Activated CD4-positive, alpha-beta T cell treated with anti-CD3 and anti-CD28 coated beads, Interleukin-2, amount 10 ng/mL, durations not matched to agents 24 days and 14 days (primary cell): Measurements from ENCODE around the gene RNF213. TPM values are rescaled to one million over a fixed set of nuclear protein-coding genes. Genes with fewer than 3 reads are reported as not detected.

Source experiments
- DNase-seq: peaks from one replicate; pipeline ENCODE4 v3.0.0; 2022
- H3K27ac Mint-ChIP-seq: one replicate; pipeline ENCODE4 v1.8.0; 2022; ENCODE audit warnings: mild to moderate bottlenecking, mixed read lengths
- H3K27me3 Mint-ChIP-seq: one replicate; pipeline ENCODE4 v1.8.0; 2022; ENCODE audit warnings: mixed read lengths
- H3K36me3 Mint-ChIP-seq: one replicate; pipeline ENCODE4 v1.8.0; 2022; ENCODE audit warnings: low read depth, mild to moderate bottlenecking, mixed read lengths
- H3K4me1 Mint-ChIP-seq: one replicate; pipeline ENCODE4 v1.8.0; 2021; ENCODE audit warnings: mixed read lengths
- H3K4me3 Mint-ChIP-seq: one replicate; pipeline ENCODE4 v1.8.0; 2022; ENCODE audit warnings: mild to moderate bottlenecking, moderate library complexity, mixed read lengths
- H3K9me3 Mint-ChIP-seq: one replicate; pipeline ENCODE4 v1.8.0; 2021; ENCODE audit warnings: mixed read lengths
- intact Hi-C: fragments of 100-400 bp; cut with micrococcal nuclease; formaldehyde crosslinking; loops from one replicate; pipeline ENCODE4 v1.15.1; 2023
- total RNA-seq: library from RNA; stranded (reverse); gene quantifications from 2 replicates; pipeline ENCODE4 v1.2.3, GENCODE V29; 2022

The RNF213 gene
- total RNA-seq, 1 donor from 2014 or later: 264 TPM

DNA sequence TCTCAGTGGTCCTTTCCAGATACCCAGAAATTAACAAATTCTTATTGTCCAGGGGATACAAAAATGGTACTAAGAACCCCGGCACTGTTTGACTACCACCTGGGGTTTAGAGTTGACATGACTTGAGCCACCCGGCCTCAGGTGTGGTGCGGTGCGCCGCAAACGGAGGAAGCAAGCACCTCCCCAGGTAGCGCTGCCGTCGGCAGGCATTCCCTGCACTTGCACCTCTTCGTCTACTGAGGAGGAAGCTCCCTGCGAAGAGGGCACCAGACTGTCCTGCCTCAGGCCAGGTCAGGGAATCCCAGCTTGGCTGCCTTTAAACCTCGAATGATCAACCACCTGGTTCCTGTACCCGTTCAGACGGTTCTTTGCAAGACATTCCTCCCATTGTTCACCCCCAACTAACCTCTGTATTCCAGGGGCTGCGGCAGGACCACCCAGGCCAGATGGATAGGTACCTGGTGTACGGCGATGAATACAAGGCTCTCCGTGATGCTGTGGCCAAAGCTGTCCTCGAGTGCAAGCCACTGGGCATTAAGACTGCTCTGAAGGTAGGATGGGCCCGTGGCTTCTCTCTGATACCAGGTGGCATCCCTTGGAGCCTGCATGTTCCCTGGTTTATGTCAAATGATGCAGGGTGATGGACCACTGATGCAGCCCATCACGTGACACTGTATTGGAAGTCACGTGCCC lies 113.5 kb downstream of the RNF213 start:
- Mint-ChIP-seq H3K4me1 (no peaks in the 10 kb centered on the region), H3K36me3 (peaks cover 84% of the 10 kb centered on the region), H3K27ac (peak overlapping the region; percentile 25), H3K9me3 (no peaks in the 10 kb centered on the region), H3K4me3 (no peak overlapping the region), H3K27me3 (no peaks in the 10 kb centered on the region)
- intact Hi-C loops: no loop called here
- no peak for DNase-seq

DNA sequence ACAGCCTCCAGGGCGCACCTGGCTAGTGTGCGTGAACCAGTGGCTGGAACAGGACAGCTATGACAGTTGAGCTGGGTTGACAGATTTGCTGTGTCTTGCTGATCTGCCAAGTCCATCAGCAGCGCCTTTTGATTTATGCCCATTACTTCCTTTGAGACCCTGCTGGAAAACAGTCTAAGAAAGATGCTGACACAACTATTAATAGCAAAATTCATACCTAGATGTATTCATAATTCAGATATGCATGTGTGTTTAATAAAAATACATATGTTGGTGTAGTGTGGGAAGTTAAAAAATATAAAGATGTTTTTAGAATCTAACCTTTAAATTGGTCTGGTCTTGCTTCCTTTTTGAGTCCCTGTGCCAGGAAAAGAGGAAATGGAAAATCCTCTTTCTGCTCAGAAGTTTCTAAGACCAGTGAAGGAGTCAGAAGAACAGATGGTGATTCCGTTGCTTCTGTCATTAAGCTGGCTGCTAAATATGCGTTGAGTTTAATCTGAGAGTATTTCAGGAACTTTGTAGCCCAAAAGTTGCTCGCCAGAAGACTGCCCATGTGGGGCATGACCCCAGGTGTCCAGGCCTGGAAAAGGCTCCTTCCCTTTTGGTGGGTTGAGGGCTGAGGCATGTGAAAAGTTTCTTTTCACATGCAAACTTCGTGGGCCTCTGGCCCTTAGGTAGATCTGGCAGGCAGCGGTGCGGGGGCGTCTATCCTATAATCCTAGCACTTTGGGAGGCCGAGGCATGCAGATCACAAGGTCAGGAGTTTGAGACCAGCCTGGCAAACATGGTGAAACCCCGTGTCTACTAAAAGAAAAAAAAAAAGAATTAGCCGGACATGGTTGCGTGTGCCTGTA lies 114.3 kb downstream of the RNF213 start:
- no peak for DNase-seq
- H3K36me3 Mint-ChIP-seq: peaks cover 84% of the 10 kb centered on the region
- intact Hi-C loops: no loop called here

DNA sequence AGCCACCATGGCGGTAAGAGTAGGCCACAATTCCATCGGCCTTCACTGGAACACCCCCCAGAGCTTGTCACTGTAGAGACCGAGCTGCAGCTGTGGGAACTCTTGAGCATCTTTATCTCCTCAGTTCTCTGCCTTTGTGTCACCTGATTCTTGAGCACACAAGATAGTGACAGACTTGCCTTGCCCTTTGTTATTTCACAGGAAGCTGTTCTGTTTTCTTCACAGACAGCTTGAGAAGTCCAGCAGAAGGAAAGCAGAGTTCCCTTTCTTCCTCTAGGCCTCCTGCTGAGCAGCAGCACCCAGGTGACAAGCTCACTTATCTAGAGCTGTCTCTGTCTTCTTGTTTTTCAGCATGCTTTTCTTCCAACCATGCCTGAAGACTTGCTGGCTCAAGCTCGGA lies 115.9 kb downstream of the RNF213 start:
- Mint-ChIP-seq H3K4me1 (no peaks in the 10 kb centered on the region), H3K36me3 (peaks cover 85% of the 10 kb centered on the region), H3K9me3 (no peaks in the 10 kb centered on the region), H3K27ac (no peak overlapping the region), H3K4me3 (no peak overlapping the region), H3K27me3 (no peaks in the 10 kb centered on the region)
- DNase-seq: no peak
- intact Hi-C loops: no loop called here

More for the DNA sequence above, 114.3 kb downstream of the RNF213 start:
- Mint-ChIP-seq H3K4me3 (no peak overlapping the region), H3K4me1 (no peaks in the 10 kb centered on the region), H3K9me3 (no peaks in the 10 kb centered on the region), H3K27ac (peak overlapping the region; percentile 25), H3K27me3 (no peaks in the 10 kb centered on the region)

DNA sequence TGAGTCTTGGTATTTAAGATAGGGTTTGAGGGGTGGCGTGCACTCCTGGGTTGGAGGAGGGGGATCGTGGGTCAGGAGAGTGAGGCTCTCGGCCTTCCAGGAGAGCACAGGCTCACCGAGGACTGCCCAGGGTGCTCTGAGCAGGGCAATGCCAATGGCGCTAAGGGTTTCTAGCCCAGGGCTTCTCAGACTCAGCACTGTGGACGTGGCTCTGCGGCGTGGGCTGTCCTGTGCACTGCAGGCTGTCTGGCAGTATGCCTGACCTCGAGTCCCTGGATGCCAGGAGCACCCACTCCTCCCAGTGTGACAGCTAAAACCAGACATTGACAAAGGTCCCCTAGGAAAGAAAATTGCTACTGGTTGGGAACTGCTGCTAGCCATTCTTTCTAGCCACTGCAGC lies 117.1 kb downstream of the RNF213 start:
- H3K36me3 Mint-ChIP-seq: peaks cover 83% of the 10 kb centered on the region
- peak overlapping the region; percentile 77 for H3K27ac Mint-ChIP-seq
- no peaks in the 10 kb centered on the region for H3K27me3 Mint-ChIP-seq
- no peaks in the 10 kb centered on the region for H3K4me1 Mint-ChIP-seq
- DNase-seq: no peak
- intact Hi-C loops: no loop called here
- no peak overlapping the region for H3K4me3 Mint-ChIP-seq
- no peaks in the 10 kb centered on the region for H3K9me3 Mint-ChIP-seq

DNA sequence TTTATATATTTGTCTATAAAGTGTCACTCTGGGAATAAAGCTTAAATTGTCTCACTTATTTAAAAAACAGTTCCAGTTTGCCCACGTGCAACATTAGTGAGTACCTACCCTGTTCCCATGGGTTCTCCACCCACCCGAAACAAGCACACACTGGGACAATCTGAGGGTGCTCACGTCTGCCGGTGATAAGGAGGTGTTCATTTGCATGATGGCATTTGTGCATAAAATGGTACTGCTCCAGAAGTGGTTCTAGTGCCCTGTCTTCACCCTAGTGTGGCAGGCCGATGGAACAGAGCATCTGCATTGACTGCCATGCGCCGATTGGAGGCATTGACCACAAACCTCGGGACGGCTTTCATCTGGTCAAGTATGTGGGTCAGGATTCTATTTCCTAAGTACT lies 118.7 kb downstream of the RNF213 start:
- H3K27me3 Mint-ChIP-seq: no peaks in the 10 kb centered on the region
- H3K27ac Mint-ChIP-seq: peak overlapping the region; percentile 26
- intact Hi-C loops: no loop called here
- H3K36me3 Mint-ChIP-seq: peaks cover 86% of the 10 kb centered on the region
- H3K4me1 Mint-ChIP-seq: no peaks in the 10 kb centered on the region
- DNase-seq: no peak
- H3K9me3 Mint-ChIP-seq: no peaks in the 10 kb centered on the region
- no peak overlapping the region for H3K4me3 Mint-ChIP-seq

DNA sequence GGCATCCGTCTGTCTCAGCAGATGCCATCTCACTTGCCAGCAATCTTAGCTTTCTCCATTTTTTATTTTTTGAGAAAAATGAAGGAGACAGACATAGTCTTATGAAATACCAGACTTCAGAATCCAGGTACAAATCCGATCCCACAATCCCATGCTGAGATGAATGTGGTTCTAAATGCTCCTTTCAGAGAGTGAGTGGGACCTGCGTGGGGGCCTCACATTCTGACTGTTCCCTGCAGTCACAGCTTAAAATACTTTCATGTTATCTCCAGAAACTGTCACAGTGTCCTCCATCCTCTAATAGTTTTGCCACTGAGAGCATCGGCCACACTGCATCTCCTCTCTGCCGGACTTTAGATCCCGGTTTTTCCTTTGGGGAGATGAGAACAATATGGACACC lies 119.4 kb downstream of the RNF213 start:
- intact Hi-C loops: no loop called here
- Mint-ChIP-seq H3K4me1 (no peaks in the 10 kb centered on the region), H3K4me3 (no peak overlapping the region), H3K27ac (peak overlapping the region; percentile 20), H3K27me3 (no peaks in the 10 kb centered on the region), H3K9me3 (no peaks in the 10 kb centered on the region), H3K36me3 (peaks cover 85% of the 10 kb centered on the region)
- DNase-seq: no peak

DNA sequence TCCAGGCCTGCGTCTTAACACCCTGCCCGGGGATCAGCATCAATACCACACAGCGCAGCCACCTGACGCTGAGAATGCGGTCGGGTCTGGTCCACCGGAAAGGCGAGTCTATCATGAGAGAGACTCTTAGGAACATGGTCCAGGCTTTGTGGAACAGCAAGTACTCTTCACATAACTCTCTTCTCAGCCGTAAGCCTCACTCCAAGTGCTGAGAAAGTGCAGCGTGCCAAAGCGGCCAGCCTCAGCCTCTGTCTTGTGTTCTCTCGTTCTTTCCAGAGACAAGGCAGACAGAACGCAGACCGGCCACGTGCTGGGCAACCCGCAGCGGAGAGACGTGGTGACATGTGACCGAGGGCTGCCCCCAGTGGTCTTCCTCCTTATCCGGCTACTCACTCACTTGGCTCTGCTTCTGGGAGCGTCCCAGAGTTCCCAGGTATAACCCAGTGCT lies 119.9 kb downstream of the RNF213 start:
- no peaks in the 10 kb centered on the region for H3K9me3 Mint-ChIP-seq
- peak overlapping the region; percentile 20 for H3K27ac Mint-ChIP-seq
- H3K4me3 Mint-ChIP-seq: no peak overlapping the region
- intact Hi-C loops: no loop called here
- DNase-seq: no peak
- no peaks in the 10 kb centered on the region for H3K27me3 Mint-ChIP-seq
- H3K4me1 Mint-ChIP-seq: no peaks in the 10 kb centered on the region
- H3K36me3 Mint-ChIP-seq: peaks cover 85% of the 10 kb centered on the region

DNA sequence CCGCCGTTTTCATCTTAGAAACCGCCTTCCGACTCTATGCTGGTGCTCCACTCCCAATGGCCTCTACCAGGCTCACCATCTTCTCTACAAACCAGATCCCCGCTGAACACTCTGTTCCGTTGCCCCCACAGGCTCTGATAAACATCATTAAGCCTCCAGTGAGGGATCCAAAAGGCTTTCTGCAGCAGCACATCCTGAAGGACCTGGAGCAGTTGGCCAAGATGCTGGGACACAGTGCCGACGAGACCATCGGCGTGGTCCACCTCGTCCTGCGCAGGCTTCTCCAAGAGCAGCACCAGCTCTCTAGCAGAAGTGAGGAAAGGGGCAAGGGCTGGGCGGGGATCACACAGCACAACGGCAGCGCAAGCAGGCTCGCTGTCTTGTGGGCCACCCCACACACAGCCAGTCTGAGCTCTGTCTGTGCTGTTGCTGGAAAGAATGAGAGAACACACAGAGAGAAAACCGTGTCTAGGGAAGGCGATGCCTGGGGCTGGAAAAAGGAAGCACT lies 120.8 kb downstream of the RNF213 start:
- Mint-ChIP-seq H3K27ac (peak overlapping the region; percentile 35), H3K36me3 (peaks cover 87% of the 10 kb centered on the region), H3K4me1 (no peaks in the 10 kb centered on the region), H3K27me3 (no peaks in the 10 kb centered on the region), H3K4me3 (no peak overlapping the region), H3K9me3 (no peaks in the 10 kb centered on the region)
- intact Hi-C loops: no loop called here
- DNase-seq: no peak

DNA sequence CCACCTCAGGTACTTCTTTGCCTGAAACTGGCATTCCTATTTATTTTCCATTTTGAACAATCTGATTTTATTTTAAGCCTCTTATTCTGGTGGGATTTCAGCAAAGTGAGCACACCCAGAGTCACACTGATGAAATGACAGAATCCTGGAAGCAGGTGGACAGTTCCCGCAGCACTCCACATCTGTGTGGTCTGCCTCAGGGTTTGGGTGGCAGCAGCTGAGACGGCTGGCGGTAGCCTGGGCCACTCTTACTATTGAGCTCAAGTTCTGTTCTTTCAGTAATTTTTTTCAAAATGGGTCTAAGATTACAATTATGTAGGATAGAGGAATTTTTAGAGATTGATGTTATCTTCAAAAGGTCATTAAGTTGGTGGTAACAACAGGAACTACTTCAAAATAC lies 121.8 kb downstream of the RNF213 start:
- intact Hi-C loops: no loop called here
- H3K27ac Mint-ChIP-seq: no peak overlapping the region
- no peaks in the 10 kb centered on the region for H3K27me3 Mint-ChIP-seq
- H3K4me3 Mint-ChIP-seq: no peak overlapping the region
- DNase-seq: no peak
- no peaks in the 10 kb centered on the region for H3K9me3 Mint-ChIP-seq
- H3K36me3 Mint-ChIP-seq: peaks cover 87% of the 10 kb centered on the region
- no peaks in the 10 kb centered on the region for H3K4me1 Mint-ChIP-seq

DNA sequence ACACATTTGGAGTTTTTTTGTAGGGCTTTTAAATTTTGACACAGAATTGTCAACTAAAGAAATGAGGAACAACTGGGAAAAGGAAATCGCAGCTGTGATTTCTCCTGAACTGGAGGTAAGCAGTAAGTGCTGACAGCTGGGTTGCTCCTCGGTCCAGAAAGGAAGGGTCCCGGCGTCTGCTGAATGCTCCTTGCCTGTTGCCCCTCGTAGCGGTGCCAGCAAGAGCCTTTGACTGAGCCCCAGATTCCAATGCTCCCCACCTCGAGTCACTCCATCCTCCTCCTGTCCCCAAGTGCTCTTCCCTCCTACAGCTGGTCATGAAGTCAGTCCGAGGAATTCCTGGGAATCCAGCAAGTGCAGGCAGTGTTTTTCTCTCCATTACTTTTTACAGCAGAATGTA lies 122.3 kb downstream of the RNF213 start:
- Mint-ChIP-seq H3K4me1 (no peaks in the 10 kb centered on the region), H3K9me3 (no peaks in the 10 kb centered on the region), H3K36me3 (peaks cover 85% of the 10 kb centered on the region), H3K4me3 (no peak overlapping the region), H3K27ac (no peak overlapping the region), H3K27me3 (no peaks in the 10 kb centered on the region)
- DNase-seq: no peak
- intact Hi-C loops: no loop called here

DNA sequence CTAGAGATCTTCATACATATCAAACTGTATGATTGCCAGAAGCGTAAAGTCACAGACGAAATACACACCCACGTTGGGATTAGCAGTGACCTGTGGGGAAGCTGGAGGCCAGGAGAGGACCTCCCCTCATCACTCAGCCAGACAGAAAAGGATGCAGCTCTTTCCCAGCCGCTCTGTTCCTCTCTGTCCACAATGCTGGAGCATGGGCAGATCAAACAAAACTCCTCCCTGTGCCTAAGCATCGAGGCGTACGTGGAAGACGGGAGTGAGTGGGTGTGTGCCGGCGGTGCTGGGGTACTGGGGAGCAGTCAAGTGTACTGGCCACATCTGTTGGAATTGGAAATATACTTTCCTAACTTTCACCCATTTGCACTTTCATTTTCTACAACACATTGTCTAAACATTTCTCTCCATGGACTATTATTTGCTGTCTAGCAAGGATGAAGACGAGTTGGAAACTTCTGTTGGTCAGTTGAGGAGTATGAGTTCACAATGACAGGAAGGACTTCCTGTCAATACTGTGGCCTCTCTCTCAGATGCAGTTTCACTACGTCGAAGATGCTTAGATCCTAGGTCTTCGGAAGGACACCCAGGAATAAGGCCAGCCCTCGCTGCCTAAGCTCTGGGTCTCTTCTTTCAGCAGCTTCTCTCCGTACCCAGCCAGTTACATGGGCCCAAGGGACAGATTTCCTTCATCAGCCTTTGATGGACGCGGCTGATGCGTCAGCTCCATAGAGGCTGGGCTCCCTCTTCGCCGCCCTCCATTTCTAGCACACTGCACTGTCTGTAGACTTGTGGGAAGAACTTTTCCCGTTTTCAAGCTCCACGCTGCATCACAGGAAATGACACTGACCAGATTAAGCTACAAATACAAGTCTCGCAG lies 123.7 kb downstream of the RNF213 start:
- H3K9me3 Mint-ChIP-seq: no peaks in the 10 kb centered on the region
- no peak overlapping the region for H3K4me3 Mint-ChIP-seq
- no peaks in the 10 kb centered on the region for H3K4me1 Mint-ChIP-seq
- intact Hi-C loops: no loop called here
- peaks cover 87% of the 10 kb centered on the region for H3K36me3 Mint-ChIP-seq
- peak overlapping the region; percentile 78 for H3K27ac Mint-ChIP-seq
- no peak for DNase-seq
- no peaks in the 10 kb centered on the region for H3K27me3 Mint-ChIP-seq

DNA sequence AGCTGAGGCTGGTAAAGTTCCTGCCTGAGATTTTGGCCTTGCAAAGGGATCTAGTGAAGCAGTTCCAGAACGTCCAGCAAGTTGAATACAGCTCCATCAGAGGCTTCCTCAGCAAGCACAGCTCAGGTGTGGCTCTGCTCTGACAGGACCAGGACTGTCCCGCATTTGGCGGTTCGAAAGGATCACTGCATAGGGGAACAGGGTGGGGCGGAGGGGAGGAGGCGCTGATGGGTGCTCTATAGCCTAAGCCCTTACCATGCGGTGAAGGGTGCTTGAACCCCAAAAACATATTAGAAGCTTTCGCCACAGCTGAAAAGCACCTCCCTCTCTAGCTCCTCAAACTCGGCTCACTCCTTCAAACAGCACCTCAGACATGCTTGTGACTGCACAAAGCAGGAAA lies 124.4 kb downstream of the RNF213 start:
- Mint-ChIP-seq H3K27me3 (no peaks in the 10 kb centered on the region), H3K4me3 (no peak overlapping the region), H3K36me3 (peaks cover 87% of the 10 kb centered on the region), H3K27ac (peak overlapping the region; percentile 35), H3K9me3 (no peaks in the 10 kb centered on the region), H3K4me1 (no peaks in the 10 kb centered on the region)
- intact Hi-C loops: no loop called here
- DNase-seq: no peak

DNA sequence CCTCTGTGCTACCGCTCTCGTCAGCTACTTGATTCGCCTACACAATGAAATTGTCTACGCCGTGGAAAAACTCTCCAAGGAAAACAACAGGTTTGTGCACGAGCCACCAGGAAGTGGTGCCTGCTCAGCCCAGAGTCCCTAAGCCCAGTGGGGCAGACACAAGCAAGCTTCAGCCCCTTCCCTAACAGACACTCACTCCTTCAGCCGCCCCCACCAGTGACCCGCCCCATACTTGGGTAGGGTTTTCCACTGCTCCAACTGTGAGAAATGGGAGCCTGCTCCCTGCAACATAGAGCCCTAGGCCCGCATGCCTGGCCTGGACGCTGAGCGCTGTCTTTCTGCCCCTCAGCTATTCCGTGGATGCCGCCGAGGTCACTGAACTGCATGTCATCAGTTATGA lies 125.7 kb downstream of the RNF213 start:
- H3K36me3 Mint-ChIP-seq: peaks cover 83% of the 10 kb centered on the region
- no peak for DNase-seq
- H3K4me3 Mint-ChIP-seq: no peak overlapping the region
- no peaks in the 10 kb centered on the region for H3K4me1 Mint-ChIP-seq
- H3K9me3 Mint-ChIP-seq: no peaks in the 10 kb centered on the region
- intact Hi-C loops: no loop called here
- H3K27me3 Mint-ChIP-seq: no peaks in the 10 kb centered on the region
- H3K27ac Mint-ChIP-seq: no peak overlapping the region
